ENCODE results near the gene CAPN9. TPM values are rescaled to one million over a fixed set of nuclear protein-coding genes. Genes with fewer than 3 reads are reported as not detected.
"Not testable (repeated sequence)": the region's sequence is repeated elsewhere in the genome, so short reads cannot be mapped to it uniquely, and the experiment has no call there.

The CAPN9 gene
- total RNA-seq, 1 donor from 2014 or later = not detected

- Mint-ChIP-seq H3K4me1 (ENCODE audit: low read depth) (peaks cover 3% of the 10 kb centered on the region), H3K27me3 (ENCODE audit: insufficient read depth) (no peaks in the 10 kb centered on the region), H3K9me3 (no peaks in the 10 kb centered on the region), H3K36me3 (ENCODE audit: low read depth) (no peaks in the 10 kb centered on the region), H3K27ac (no peak overlapping the region), H3K4me3 (no peak overlapping the region)
- no peak for DNase-seq (ENCODE audit: low spot score)
- intact Hi-C loops (cut with micrococcal nuclease) = no loop called here
These were observed 11.7 kb downstream of the CAPN9 start for GRCh38 chr1:230758709-230759368.

- DNase-seq (ENCODE audit: low spot score) = no peak
- Mint-ChIP-seq H3K36me3 (ENCODE audit: low read depth) (no peaks in the 10 kb centered on the region), H3K9me3 (no peaks in the 10 kb centered on the region), H3K27me3 (ENCODE audit: insufficient read depth) (no peaks in the 10 kb centered on the region), H3K4me3 (no peak overlapping the region), H3K27ac (no peak overlapping the region), H3K4me1 (ENCODE audit: low read depth) (no peaks in the 10 kb centered on the region)
- intact Hi-C loops (cut with micrococcal nuclease) = no loop called here
These were observed 12.3 kb downstream of the CAPN9 start for GRCh38 chr1:230759369-230760065.

GRCh38 chr1:230760360-230760827 is 13.2 kb downstream of the CAPN9 start:
- intact Hi-C loops (cut with micrococcal nuclease) = no loop called here

GRCh38 chr1:230761443-230762167 is 14.4 kb downstream of the CAPN9 start:
- Mint-ChIP-seq H3K4me1 (ENCODE audit: low read depth) (no peaks in the 10 kb centered on the region), H3K4me3 (no peak overlapping the region), H3K36me3 (ENCODE audit: low read depth) (no peaks in the 10 kb centered on the region), H3K27ac (no peak overlapping the region), H3K27me3 (ENCODE audit: insufficient read depth) (no peaks in the 10 kb centered on the region), H3K9me3 (no peaks in the 10 kb centered on the region)
- DNase-seq (ENCODE audit: low spot score) = no peak
- intact Hi-C loops (cut with micrococcal nuclease) = no loop called here

More at GRCh38 chr1:230760360-230760827, 13.2 kb downstream of the CAPN9 start:
- Mint-ChIP-seq H3K4me3 (no peak overlapping the region), H3K9me3 (no peaks in the 10 kb centered on the region), H3K36me3 (ENCODE audit: low read depth) (no peaks in the 10 kb centered on the region), H3K4me1 (ENCODE audit: low read depth) (no peaks in the 10 kb centered on the region), H3K27ac (no peak overlapping the region), H3K27me3 (ENCODE audit: insufficient read depth) (no peaks in the 10 kb centered on the region)
- no peak for DNase-seq (ENCODE audit: low spot score)

- Mint-ChIP-seq H3K9me3 (no peaks in the 10 kb centered on the region), H3K36me3 (ENCODE audit: low read depth) (no peaks in the 10 kb centered on the region), H3K27me3 (ENCODE audit: insufficient read depth) (no peaks in the 10 kb centered on the region), H3K4me3 (no peak overlapping the region), H3K4me1 (ENCODE audit: low read depth) (no peaks in the 10 kb centered on the region), H3K27ac (no peak overlapping the region)
- no peak for DNase-seq (ENCODE audit: low spot score)
- intact Hi-C loops (cut with micrococcal nuclease) = no loop called here
These were observed 16.9 kb downstream of the CAPN9 start for GRCh38 chr1:230763927-230764591.

GRCh38 chr1:230766318-230766717 is 19.1 kb downstream of the CAPN9 start:
- no peaks in the 10 kb centered on the region for H3K4me1 Mint-ChIP-seq (ENCODE audit: low read depth)
- no peaks in the 10 kb centered on the region for H3K36me3 Mint-ChIP-seq (ENCODE audit: low read depth)
- no peak overlapping the region for H3K27ac Mint-ChIP-seq
- H3K9me3 Mint-ChIP-seq = no peaks in the 10 kb centered on the region
- intact Hi-C loops (cut with micrococcal nuclease) = no loop called here
- no peak overlapping the region for H3K4me3 Mint-ChIP-seq
- no peak for DNase-seq (ENCODE audit: low spot score)
- no peaks in the 10 kb centered on the region for H3K27me3 Mint-ChIP-seq (ENCODE audit: insufficient read depth)

- H3K9me3 Mint-ChIP-seq; H3K4me3 Mint-ChIP-seq; H3K27ac Mint-ChIP-seq; H3K36me3 Mint-ChIP-seq (ENCODE audit: low read depth); H3K27me3 Mint-ChIP-seq (ENCODE audit: insufficient read depth); DNase-seq (ENCODE audit: low spot score); H3K4me1 Mint-ChIP-seq (ENCODE audit: low read depth); intact Hi-C loops (cut with micrococcal nuclease): not testable (repeated sequence)
These were observed 20.8 kb downstream of the CAPN9 start for GRCh38 chr1:230767859-230768612.

- Mint-ChIP-seq H3K36me3 (ENCODE audit: low read depth) (no peaks in the 10 kb centered on the region), H3K27ac (no peak overlapping the region), H3K9me3 (no peaks in the 10 kb centered on the region), H3K4me1 (ENCODE audit: low read depth) (no peaks in the 10 kb centered on the region), H3K4me3 (no peak overlapping the region), H3K27me3 (ENCODE audit: insufficient read depth) (no peaks in the 10 kb centered on the region)
- no peak for DNase-seq (ENCODE audit: low spot score)
- intact Hi-C loops (cut with micrococcal nuclease) = no loop called here
These were observed 21.8 kb downstream of the CAPN9 start for GRCh38 chr1:230768903-230769570.

GRCh38 chr1:230770317-230770716 is 23.1 kb downstream of the CAPN9 start:
- DNase-seq (ENCODE audit: low spot score) = no peak
- no peak overlapping the region for H3K27ac Mint-ChIP-seq
- no peaks in the 10 kb centered on the region for H3K9me3 Mint-ChIP-seq
- H3K4me1 Mint-ChIP-seq (ENCODE audit: low read depth) = no peaks in the 10 kb centered on the region
- no peaks in the 10 kb centered on the region for H3K36me3 Mint-ChIP-seq (ENCODE audit: low read depth)
- H3K4me3 Mint-ChIP-seq = no peak overlapping the region
- no peaks in the 10 kb centered on the region for H3K27me3 Mint-ChIP-seq (ENCODE audit: insufficient read depth)
- intact Hi-C loops (cut with micrococcal nuclease) = no loop called here

GRCh38 chr1:230771773-230772354 is 24.7 kb downstream of the CAPN9 start:
- Mint-ChIP-seq H3K4me1 (ENCODE audit: low read depth) (no peaks in the 10 kb centered on the region), H3K27ac (no peak overlapping the region), H3K27me3 (ENCODE audit: insufficient read depth) (no peaks in the 10 kb centered on the region), H3K4me3 (no peak overlapping the region), H3K9me3 (no peaks in the 10 kb centered on the region), H3K36me3 (ENCODE audit: low read depth) (no peaks in the 10 kb centered on the region)
- intact Hi-C loops (cut with micrococcal nuclease) = no loop called here
- DNase-seq (ENCODE audit: low spot score) = no peak

- no peaks in the 10 kb centered on the region for H3K36me3 Mint-ChIP-seq (ENCODE audit: low read depth)
- no peaks in the 10 kb centered on the region for H3K27me3 Mint-ChIP-seq (ENCODE audit: insufficient read depth)
- H3K4me1 Mint-ChIP-seq (ENCODE audit: low read depth) = no peaks in the 10 kb centered on the region
- no peak overlapping the region for H3K27ac Mint-ChIP-seq
- intact Hi-C loops (cut with micrococcal nuclease) = no loop called here
- DNase-seq (ENCODE audit: low spot score) = no peak
- no peak overlapping the region for H3K4me3 Mint-ChIP-seq
- H3K9me3 Mint-ChIP-seq = no peaks in the 10 kb centered on the region
These were observed 25.5 kb downstream of the CAPN9 start for GRCh38 chr1:230772457-230773395.
